K562 (cell line): ENCODE data around the gene EEFSEC. TPM values are rescaled to one million over a fixed set of nuclear protein-coding genes. Genes with fewer than 3 reads are reported as not detected.

Experiments used
- ATAC-seq: fragments of 200-7000 bp; cut with Tn5 transposase; 3 replicates; pipeline ENCODE4 v1.9.1; 2020; ENCODE audit warnings: moderate library complexity
- BruUV-seq: library from RNA; stranded (reverse); fragments of 400-500 nt; replicated peaks from 2 replicates; lab custom pipeline; 2021; lab: Mats Ljungman, UMichigan
- CTCF ChIA-PET: fragments of 300-600 bp; formaldehyde crosslinking; extraction: SDS; loops from one replicate; lab custom pipeline; 2021; ENCODE audit warnings: low intra/inter-chr PET ratio; lab: Yijun Ruan, JAX
- POLR2A ChIA-PET: fragments of 300-600, 350-650 bp; sonication (Branson Sonifier 250); formaldehyde crosslinking; extraction: SDS; loops from one replicate; lab custom pipeline; 2021; ENCODE audit warnings: antibody characterized with exemption, inconsistent platforms; lab: Yijun Ruan, JAX
- DNase-seq, 4 experiments: peaks; one replicate each; pipeline versions ENCODE4 v3.0.0 to v3.0.0-alpha.2; 2011 to 2018; ENCODE audit warnings: low spot score in 3 of 4, mixed read lengths in 3 of 4; ENCODE audit errors: extremely low read depth in 1 of 4
- FAIRE-seq: peaks from 2 replicates; lab custom pipeline; 2011; peaks lifted over from hg19 to GRCh38; lab: Jason Lieb, UNC
- H2AFZ ChIP-seq: 2 replicates; pipeline ENCODE4 v1.6.0; 2011; ENCODE audit warnings: low read depth, low read length, control low read depth, inconsistent platforms
- H3K27ac ChIP-seq: fragments of 200-600 bp; 3 replicates; pipeline ENCODE4 v1.8.0; 2011; ENCODE audit warnings: low read depth, mild to moderate bottlenecking, control low read depth, inconsistent platforms, low read length, moderate library complexity, mixed read lengths; ENCODE audit errors: extremely low read depth
- H3K27me3 ChIP-seq, 2 experiments: fragments of 300-600 bp in 1 of 2; 2 replicates in 1 of 2; 3 replicates in 1 of 2; pipeline versions ENCODE4 v1.6.0 to v1.8.0; 2011; ENCODE audit warnings: inconsistent platforms in 2 of 2, low read length in 2 of 2, mild to moderate bottlenecking in 1 of 2, mixed read lengths in 1 of 2, moderate library complexity in 1 of 2; ENCODE audit not compliant: control insufficient read depth in 2 of 2, insufficient read depth in 2 of 2
- H3K36me3 ChIP-seq: fragments of 300-600 bp; 3 replicates; pipeline ENCODE4 v1.8.0; 2011; ENCODE audit warnings: mild to moderate bottlenecking, low read length, inconsistent platforms; ENCODE audit not compliant: control insufficient read depth, insufficient read depth
- H3K4me1 ChIP-seq, 2 experiments: fragments of 200-600 bp in 1 of 2; replicated peaks in 1 of 2; 2 replicates in 1 of 2; 3 replicates in 1 of 2; pipeline versions ENCODE4 v1.5.1 to v1.8.0; 2011; ENCODE audit warnings: inconsistent platforms in 2 of 2, low read length in 2 of 2, mild to moderate bottlenecking in 1 of 2, mixed read lengths in 1 of 2, moderate library complexity in 1 of 2; ENCODE audit not compliant: control insufficient read depth in 2 of 2, insufficient read depth in 2 of 2
- H3K4me2 ChIP-seq: 2 replicates; pipeline ENCODE4 v1.6.1; 2011; ENCODE audit warnings: low read length, control low read depth, inconsistent platforms, mixed read lengths; ENCODE audit not compliant: insufficient read depth
- H3K4me3 ChIP-seq: fragments of 200-600 bp; sonication (generic), shearing (Covaris generic); 2 replicates; pipeline ENCODE4 v1.5.1; 2016; ENCODE audit warnings: control low read depth, inconsistent platforms
- H3K79me2 ChIP-seq: fragments of 200-600 bp; 3 replicates; pipeline ENCODE4 v1.8.0; 2011; ENCODE audit warnings: low read length, inconsistent platforms; ENCODE audit not compliant: control insufficient read depth, insufficient read depth
- H3K9ac ChIP-seq, 2 experiments: 2 replicates each; pipeline versions ENCODE4 v1.6.0 to v1.6.1; 2011; ENCODE audit warnings: low read depth in 2 of 2, low read length in 2 of 2, control low read depth in 1 of 2, inconsistent platforms in 1 of 2, mild to moderate bottlenecking in 1 of 2, mixed read lengths in 1 of 2; ENCODE audit not compliant: insufficient read depth in 1 of 2
- H3K9me1 ChIP-seq: one replicate; pipeline ENCODE4 v1.6.0; 2011; ENCODE audit warnings: inconsistent platforms, mild to moderate bottlenecking, low read length, moderate library complexity; ENCODE audit not compliant: control insufficient read depth, insufficient read depth
- H3K9me3 ChIP-seq: replicated peaks from 2 replicates; pipeline ENCODE4 v1.5.1; 2011; ENCODE audit warnings: low read depth, low read length, inconsistent platforms; ENCODE audit not compliant: control insufficient read depth, insufficient read depth
- H4K20me1 ChIP-seq: replicated peaks from 2 replicates; pipeline ENCODE4 v1.6.1; 2011; ENCODE audit warnings: low read length, inconsistent platforms, mixed read lengths; ENCODE audit not compliant: control insufficient read depth, insufficient read depth
- CBFA2T3 ChIP-seq: fragments of 450-650 bp; IDR thresholded peaks from 2 replicates; pipeline ENCODE4 v1.6.1; 2017
- GTF2A2 ChIP-seq: IDR thresholded peaks from 2 replicates; pipeline ENCODE4 v1.6.1; 2016; ENCODE audit warnings: mild to moderate bottlenecking, missing genetic modification characterization, missing compliant biosample characterization
- PHF8 ChIP-seq: fragments of 200-600 bp; sonication (generic); IDR thresholded peaks from 2 replicates; pipeline ENCODE4 v1.6.1; 2012; ENCODE audit warnings: mixed run types, mild to moderate bottlenecking, inconsistent platforms, low read length, moderate library complexity, borderline replicate concordance
- ZNF121 ChIP-seq: sonication (generic); formaldehyde crosslinking; conservative IDR thresholded peaks from 2 replicates; pipeline ENCODE4 v1.8.0; 2022; ENCODE audit warnings: missing genetic modification reagents
- ZNF263 ChIP-seq: sonication (generic); formaldehyde crosslinking; IDR thresholded peaks from 2 replicates; pipeline ENCODE4 v1.8.0; 2022; ENCODE audit warnings: mild to moderate bottlenecking, missing genetic modification reagents, borderline replicate concordance
- WGBS: fragments of 100-300 bp; shearing (Covaris generic); methylation state at CpG from one replicate; pipeline ENCODE4 v1.1.6; 2016; ENCODE audit warnings: low coverage, mixed read lengths; ENCODE audit not compliant: insufficient coverage; ENCODE audit errors: missing lambda C conversion rate; 5-methylcytosine and 5-hydroxymethylcytosine counted together
- in situ Hi-C: fragments of 300-500 bp; cut with MboI; formaldehyde crosslinking; loops from 4 replicates; pipeline ENCODE4 v1.15.0; 2018; ENCODE audit warnings: inconsistent platforms, mixed read lengths
- intact Hi-C: fragments of 100-400 bp; cut with micrococcal nuclease; formaldehyde crosslinking; loops from 2 replicates; pipeline ENCODE4 v1.14.2; 2022
- polyA plus RNA-seq, 8 experiments: library from polyadenylated mRNA; depleted of rRNA in 4 of 8; stranded (reverse) in 5 of 8; unstranded in 3 of 8; fragments of >200 nt; fragmentation: Nextera tagmentation in 2 of 8; fragmentation: Illumina TruSeq in 1 of 8; extraction: Ambion mirVana in 2 of 8; extraction: Trizol in 1 of 8; gene quantifications; 2 replicates each; pipeline versions ENCODE4 v1.2.1 to v1.2.3, GENCODE V29; 2011 to 2014; ENCODE audit warnings: inconsistent platforms in 1 of 8, missing spikeins in 1 of 8
- total RNA-seq, 7 experiments: library from RNA; depleted of rRNA in 6 of 7; stranded (reverse); fragments of >200 nt in 6 of 7; fragmentation: Illumina TruSeq in 2 of 7; extraction: Trizol in 2 of 7; gene quantifications; 2 replicates each; pipeline versions ENCODE4 v1.2.1 to v1.2.3, GENCODE V29; 2011 to 2021; ENCODE audit warnings: low replicate concordance in 1 of 7

EEFSEC gene
- total and polyA plus RNA-seq, 9 of the 15 experiments (the other 6 are each of a cell fraction or from before 2014, with no cell fraction given), result 0.35 to 11.8 (median 7.7) TPM

GRCh38 chr3:128273109-128273840 is 120.0 kb downstream of the EEFSEC start (continued):
- TF ChIP-seq PHF8 (no peak), GTF2A2 (tag) (no peak), ZNF263 (CRISPR knock-in tag) (no peak)

- in situ Hi-C loops, result no loop called here
- CTCF ChIA-PET, result no interaction called here
- H3K4me2 ChIP-seq, result no peak overlapping the region
Measured at GRCh38 chr3:128273841-128274573, 120.7 kb downstream of the EEFSEC start.

More at GRCh38 chr3:128273841-128274573, 120.7 kb downstream of the EEFSEC start:
- no peak for ATAC-seq
- Histone ChIP-seq H3K27me3 (no peaks in the 10 kb centered on the region), H2AFZ (no peak overlapping the region), H3K36me3 (no peaks in the 10 kb centered on the region), H3K4me3 (no peak overlapping the region), H3K9ac (0 out of 4 replicates have a peak overlapping the region, but pooled peaks of 1 of the 2 experiments have one; percentile 36), H3K4me1 (peaks cover 0 to 4% of the 10 kb centered on the region in 2 experiments; a peak in 2 of 5 replicates), H3K9me1 (no peaks in the 10 kb centered on the region), H3K27ac (no peak overlapping the region), H3K9me3 (no peaks in the 10 kb centered on the region), H3K79me2 (no peaks in the 10 kb centered on the region), H4K20me1 (no peaks in the 10 kb centered on the region)
- intact Hi-C loops, result no loop called here
- no peak for TF ChIP-seq ZNF121 (CRISPR knock-in tag)
- TF ChIP-seq CBFA2T3, result no peak
- no TSS peak for BruUV-seq
- DNase-seq, result no peak
- POLR2A ChIA-PET, result interaction anchor here (1.2 kb wide), 1 partner anchor 56 kb away, joined by 3 read pairs; no protein-coding TSS in a partner anchor
- no peak for FAIRE-seq
- WGBS, result 56% methylated on average over 8 of the region's 11 CpGs
